ENCODE results near the gene INHBC.

The INHBC gene

GRCh38 chr12:57470286-57470969 lies 35.8 kb downstream of the INHBC start:
- DNase-seq = no peak

GRCh38 chr12:57470970-57471656 lies 36.5 kb downstream of the INHBC start:
- DNase-seq = no peak

- no peak for DNase-seq
These were observed 37.1 kb downstream of the INHBC start for GRCh38 chr12:57471661-57472060.

- no peak for DNase-seq
These were observed 37.8 kb downstream of the INHBC start for GRCh38 chr12:57472391-57472790.

- DNase-seq = no peak
These were observed 38.8 kb downstream of the INHBC start for GRCh38 chr12:57473392-57473791.

GRCh38 chr12:57473886-57474285 lies 39.3 kb downstream of the INHBC start:
- no peak for DNase-seq

GRCh38 chr12:57474430-57474829 lies 39.8 kb downstream of the INHBC start:
- no peak for DNase-seq

GRCh38 chr12:57474862-57475261 lies 40.3 kb downstream of the INHBC start:
- DNase-seq = no peak

- no peak for DNase-seq
These were observed 40.9 kb downstream of the INHBC start for GRCh38 chr12:57475271-57476161.

GRCh38 chr12:57476162-57476992 lies 41.8 kb downstream of the INHBC start:
- peak; percentile 41 for DNase-seq

GRCh38 chr12:57476993-57477709 lies 42.6 kb downstream of the INHBC start:
- DNase-seq = no peak

GRCh38 chr12:57477710-57478681 lies 43.4 kb downstream of the INHBC start:
- peak; percentile 67 for DNase-seq

- no peak for DNase-seq
These were observed 44.4 kb downstream of the INHBC start for GRCh38 chr12:57479043-57479375.

GRCh38 chr12:57479376-57480115 lies 45.0 kb downstream of the INHBC start, which contains the start of gene ARHGAP9:
Gene ARHGAP9, minus strand, starts transcription at chr12:57479866. Its CDS starts 460 bp downstream, at chr12:57479406.
- peak; percentile 35 for DNase-seq

- no peak for DNase-seq
These were observed 47.1 kb downstream of the INHBC start for GRCh38 chr12:57481671-57482070.

GRCh38 chr12:57483466-57483865 lies 48.9 kb downstream of the INHBC start:
- DNase-seq = no peak

- DNase-seq = no peak
These were observed 51.1 kb downstream of the INHBC start for GRCh38 chr12:57485695-57486094.

GRCh38 chr12:57487055-57487596 lies 52.5 kb downstream of the INHBC start:
- DNase-seq = no peak

- peak; percentile 97 for DNase-seq
These were observed 53.2 kb downstream of the INHBC start, which contains the start of gene MARS1 for GRCh38 chr12:57487597-57488401. Gene MARS1, plus strand, starts transcription at chr12:57488068. Its CDS starts 23 bp downstream, at chr12:57488091.

Data from inflammatory macrophage treated with lipopolysaccharide for 4 hours (primary cell).